WTC11 (cell line): ENCODE data around the gene SNX9. TPM values are rescaled to one million over a fixed set of nuclear protein-coding genes. Genes with fewer than 3 reads are reported as not detected.

ENCODE experiments used
- ATAC-seq: fragments of 200-7000 bp; cut with Tn5 transposase; 2 replicates; pipeline ENCODE4 v1.10.0; 2021; ENCODE audit warnings: mild to moderate bottlenecking, moderate library complexity
- CTCF ChIA-PET: fragments of 300-600 bp; sonication (Branson Sonifier 250); formaldehyde crosslinking; loops from one replicate; lab custom pipeline; 2021; ENCODE audit warnings: antibody characterized with exemption; lab: Charles Lee
- POLR2A ChIA-PET: fragments of 350-600 bp; sonication (Branson Sonifier 250); formaldehyde crosslinking; loops from one replicate; lab custom pipeline; 2021; ENCODE audit warnings: antibody characterized with exemption; lab: Charles Lee
- DNase-seq: peaks from one replicate; pipeline ENCODE4 v3.0.0; 2021; ENCODE audit warnings: low spot score
- H3K27ac Mint-ChIP-seq: 2 replicates; pipeline ENCODE4 v1.8.0; 2021; ENCODE audit warnings: mixed read lengths
- H3K27me3 Mint-ChIP-seq: 2 replicates; pipeline ENCODE4 v1.8.0; 2021; ENCODE audit warnings: low read depth, mild to moderate bottlenecking, moderate library complexity, mixed read lengths
- H3K36me3 Mint-ChIP-seq: 2 replicates; pipeline ENCODE4 v1.8.0; 2021; ENCODE audit warnings: mixed read lengths
- H3K4me1 Mint-ChIP-seq: 2 replicates; pipeline ENCODE4 v1.8.0; 2022; ENCODE audit warnings: mixed read lengths
- H3K4me3 Mint-ChIP-seq: 2 replicates; pipeline ENCODE4 v1.8.0; 2021; ENCODE audit warnings: mild to moderate bottlenecking, moderate library complexity, mixed read lengths
- H3K9me3 Mint-ChIP-seq: 2 replicates; pipeline ENCODE4 v1.8.0; 2021; ENCODE audit warnings: mixed read lengths
- ATF3 ChIP-seq: sonication (generic); formaldehyde crosslinking; conservative IDR thresholded peaks from 2 replicates; pipeline ENCODE4 v1.8.1; 2022; ENCODE audit warnings: mild to moderate bottlenecking, missing genetic modification reagents
- ATF6 ChIP-seq: sonication (generic); formaldehyde crosslinking; IDR thresholded peaks from 2 replicates; pipeline ENCODE4 v1.8.1; 2023; ENCODE audit warnings: mild to moderate bottlenecking, missing genetic modification reagents
- CREM ChIP-seq: sonication (generic); formaldehyde crosslinking; IDR thresholded peaks from 2 replicates; pipeline ENCODE4 v1.8.1; 2022; ENCODE audit warnings: mild to moderate bottlenecking, missing genetic modification reagents, moderate library complexity
- CTCF ChIP-seq: fragments of 200-600 bp; IDR thresholded peaks from 2 replicates; pipeline ENCODE4 v1.8.0; 2022; ENCODE audit warnings: antibody characterized with exemption
- ELF4 ChIP-seq: sonication (generic); formaldehyde crosslinking; IDR thresholded peaks from 2 replicates; pipeline ENCODE4 v1.8.1; 2022; ENCODE audit warnings: low read depth, mild to moderate bottlenecking, moderate library complexity, missing genetic modification reagents
- ERG ChIP-seq: fragments of 250-450 bp; sonication (Bioruptor Pico); IDR thresholded peaks from 2 replicates; pipeline ENCODE4 v1.8.0; 2021; ENCODE audit warnings: mild to moderate bottlenecking
- ESRRA ChIP-seq: sonication (generic); formaldehyde crosslinking; IDR thresholded peaks from 2 replicates; pipeline ENCODE4 v1.8.1; 2022; ENCODE audit warnings: mild to moderate bottlenecking, missing genetic modification reagents, borderline replicate concordance
- ETV6 ChIP-seq: sonication (generic); formaldehyde crosslinking; IDR thresholded peaks from 2 replicates; pipeline ENCODE4 v1.8.1; 2022; ENCODE audit warnings: mild to moderate bottlenecking, missing genetic modification reagents
- FOXP1 ChIP-seq: sonication (generic); formaldehyde crosslinking; IDR thresholded peaks from 2 replicates; pipeline ENCODE4 v1.8.0; 2022; ENCODE audit warnings: missing genetic modification reagents, mild to moderate bottlenecking, moderate library complexity, borderline replicate concordance
- GTF2I ChIP-seq: fragments of 250-450 bp; sonication (Bioruptor Pico); conservative IDR thresholded peaks from 2 replicates; pipeline ENCODE4 v1.4.0; 2021; ENCODE audit warnings: mild to moderate bottlenecking
- HMGA2 ChIP-seq: fragments of 250-450 bp; sonication (Bioruptor Pico); IDR thresholded peaks from 2 replicates; pipeline ENCODE4 v1.4.0; 2021; ENCODE audit warnings: mild to moderate bottlenecking, moderate library complexity
- KAT7 ChIP-seq: sonication (generic); formaldehyde crosslinking; IDR thresholded peaks from 2 replicates; pipeline ENCODE4 v1.8.1; 2023; ENCODE audit warnings: missing genetic modification reagents, mild to moderate bottlenecking, borderline replicate concordance
- NFE2L1 ChIP-seq: sonication (generic); formaldehyde crosslinking; IDR thresholded peaks from 2 replicates; pipeline ENCODE4 v1.8.1; 2023; ENCODE audit warnings: missing genetic modification reagents
- OVOL2 ChIP-seq: fragments of 250-450 bp; sonication (Bioruptor Pico); IDR thresholded peaks from 2 replicates; pipeline ENCODE4 v1.9.0; 2021; ENCODE audit warnings: mild to moderate bottlenecking, borderline replicate concordance
- PRDM15 ChIP-seq: sonication (generic); formaldehyde crosslinking; IDR thresholded peaks from 2 replicates; pipeline ENCODE4 v1.8.0; 2022; ENCODE audit warnings: missing genetic modification reagents
- RORB ChIP-seq: fragments of 250-450 bp; sonication (Bioruptor Pico); IDR thresholded peaks from 2 replicates; pipeline ENCODE4 v1.9.0; 2021; ENCODE audit warnings: mild to moderate bottlenecking
- SMAD3 ChIP-seq: sonication (generic); formaldehyde crosslinking; IDR thresholded peaks from 2 replicates; pipeline ENCODE4 v1.8.0; 2022; ENCODE audit warnings: missing genetic modification reagents, mild to moderate bottlenecking, borderline replicate concordance
- SMAD4 ChIP-seq: sonication (generic); formaldehyde crosslinking; IDR thresholded peaks from 2 replicates; pipeline ENCODE4 v1.8.0; 2022; ENCODE audit warnings: mild to moderate bottlenecking, missing genetic modification reagents
- TP53 ChIP-seq: sonication (generic); formaldehyde crosslinking; IDR thresholded peaks from 2 replicates; pipeline ENCODE4 v1.8.1; 2023; ENCODE audit warnings: mild to moderate bottlenecking, missing genetic modification reagents
- USF2 ChIP-seq: sonication (generic); formaldehyde crosslinking; IDR thresholded peaks from 2 replicates; pipeline ENCODE4 v1.8.1; 2023; ENCODE audit warnings: mild to moderate bottlenecking, missing genetic modification reagents, moderate library complexity
- ZBTB43 ChIP-seq: sonication (generic); formaldehyde crosslinking; IDR thresholded peaks from 2 replicates; pipeline ENCODE4 v1.8.1; 2023; ENCODE audit warnings: mild to moderate bottlenecking, missing genetic modification reagents
- ZNF317 ChIP-seq: sonication (generic); formaldehyde crosslinking; IDR thresholded peaks from 2 replicates; pipeline ENCODE4 v1.8.1; 2023; ENCODE audit warnings: low read depth, mild to moderate bottlenecking, moderate library complexity, missing genetic modification reagents, borderline replicate concordance
- ZNF671 ChIP-seq: fragments of 250-450 bp; sonication (Bioruptor Pico); IDR thresholded peaks from 2 replicates; pipeline ENCODE4 v1.8.0; 2021; ENCODE audit warnings: mild to moderate bottlenecking
- ZSCAN18 ChIP-seq: fragments of 250-450 bp; sonication (Bioruptor Pico); IDR thresholded peaks from 2 replicates; pipeline ENCODE4 v2.1.2; 2022; ENCODE audit warnings: mild to moderate bottlenecking, moderate library complexity
- total RNA-seq: library from RNA; stranded (reverse); gene quantifications from 3 replicates; pipeline ENCODE4 v1.2.3, GENCODE V29; 2021

SNX9 gene
- total RNA-seq, 1 experiment from 2014 or later = 35.0 TPM

- DNase-seq (peak; percentile 38), ATAC-seq (peak; percentile 19)
- Mint-ChIP-seq H3K27me3 (peaks cover 4% of the 10 kb centered on the region; the same call in 1 of the 2 replicates), H3K36me3 (peaks cover 5% of the 10 kb centered on the region; the same call in 1 of the 2 replicates), H3K27ac (peak overlapping the region; percentile 36), H3K9me3 (peaks cover 9% of the 10 kb centered on the region), H3K4me1 (peaks cover 40% of the 10 kb centered on the region), H3K4me3 (peak overlapping the region; percentile 73)
- ChIA-PET CTCF (interaction anchor here (1.6 kb wide), 1 partner anchor 51 kb away, joined by 7 read pairs; no protein-coding TSS in a partner anchor), POLR2A (no interaction called here)
- TF ChIP-seq TP53 (CRISPR knock-in tag) (no peak), NFE2L1 (CRISPR knock-in tag) (0 out of 2 replicates have a peak, but pooled peaks have one; percentile 49), ETV6 (peak; percentile 67; the same call in 1 of the 2 replicates), ELF4 (CRISPR knock-in tag) (no peak), GTF2I (CRISPR knock-in tag) (no peak), OVOL2 (no peak), SMAD4 (CRISPR knock-in tag) (no peak), ATF6 (CRISPR knock-in tag) (no peak), CREM (no peak), SMAD3 (CRISPR knock-in tag) (no peak), ERG (CRISPR knock-in tag) (no peak), ATF3 (no peak), PRDM15 (CRISPR knock-in tag) (peak; percentile 22; the same call in 1 of the 2 replicates), HMGA2 (no peak), RORB (no peak), ZBTB43 (no peak), FOXP1 (CRISPR knock-in tag) (0 out of 2 replicates have a peak, but pooled peaks have one; percentile 35), ZNF317 (CRISPR knock-in tag) (no peak), USF2 (CRISPR knock-in tag) (no peak), KAT7 (CRISPR knock-in tag) (no peak), ESRRA (CRISPR knock-in tag) (no peak), ZSCAN18 (CRISPR knock-in tag) (no peak), CTCF (no peak), ZNF671 (no peak)
Measured at GRCh38 chr6:157822245-157823000, 623 bp upstream of the SNX9 start.
